ENCODE measurements around the gene PDE8A. TPM values are rescaled to one million over a fixed set of nuclear protein-coding genes. Genes with fewer than 3 reads are reported as not detected.

The PDE8A gene
- total RNA-seq, 2 experiments from 2014 or later, result 12.6 to 12.8 TPM

GRCh38 chr15:84968301-84968700 lies 13.4 kb upstream of the PDE8A start:
- ATAC-seq (no peak), DNase-seq (no peak)
- Mint-ChIP-seq H3K9me3 (ENCODE audit: insufficient read depth) (peaks cover 13% of the 10 kb centered on the region), H3K27me3 (ENCODE audit: low read depth) (peaks cover 2% of the 10 kb centered on the region), H3K27ac (no peak overlapping the region), H3K4me3 (no peak overlapping the region), H3K36me3 (ENCODE audit: low read depth) (peaks cover 2% of the 10 kb centered on the region), H3K4me1 (ENCODE audit: low read depth) (peaks cover 5% of the 10 kb centered on the region)
- CTCF ChIA-PET, result no interaction called here
- POLR2A ChIA-PET, result no interaction called here

- peaks cover 5% of the 10 kb centered on the region for H3K4me1 Mint-ChIP-seq (ENCODE audit: low read depth)
- peaks cover 13% of the 10 kb centered on the region for H3K9me3 Mint-ChIP-seq (ENCODE audit: insufficient read depth)
- POLR2A ChIA-PET, result no interaction called here
- peaks cover 2% of the 10 kb centered on the region for H3K27me3 Mint-ChIP-seq (ENCODE audit: low read depth)
- CTCF ChIA-PET, result no interaction called here
- H3K4me3 Mint-ChIP-seq, result no peak overlapping the region
- DNase-seq, result no peak
- H3K36me3 Mint-ChIP-seq (ENCODE audit: low read depth), result peaks cover 2% of the 10 kb centered on the region
- H3K27ac Mint-ChIP-seq, result no peak overlapping the region
- no peak for ATAC-seq
Observed at GRCh38 chr15:84969257-84969656, 12.4 kb upstream of the PDE8A start.

- ATAC-seq (no peak), DNase-seq (no peak)
- peaks cover 2% of the 10 kb centered on the region for H3K36me3 Mint-ChIP-seq (ENCODE audit: low read depth)
- ChIA-PET CTCF (interaction anchor here (0.7 to 1.1 kb wide), 2 partner anchors 10 to 373 kb away, joined by 3 to 4 read pairs; no protein-coding TSS in a partner anchor), POLR2A (no interaction called here)
- peaks cover 13% of the 10 kb centered on the region for H3K9me3 Mint-ChIP-seq (ENCODE audit: insufficient read depth)
- H3K4me3 Mint-ChIP-seq, result no peak overlapping the region
- peaks cover 5% of the 10 kb centered on the region for H3K4me1 Mint-ChIP-seq (ENCODE audit: low read depth)
- H3K27me3 Mint-ChIP-seq (ENCODE audit: low read depth), result peaks cover 2% of the 10 kb centered on the region
- no peak overlapping the region for H3K27ac Mint-ChIP-seq
Observed at GRCh38 chr15:84970843-84971242, 10.8 kb upstream of the PDE8A start.

GRCh38 chr15:84973492-84974460 lies 7.9 kb upstream of the PDE8A start:
- DNase-seq (no peak), ATAC-seq (no peak)
- Mint-ChIP-seq H3K4me1 (ENCODE audit: low read depth) (no peaks in the 10 kb centered on the region), H3K4me3 (no peak overlapping the region), H3K27me3 (ENCODE audit: low read depth) (peaks cover 2% of the 10 kb centered on the region), H3K36me3 (ENCODE audit: low read depth) (no peaks in the 10 kb centered on the region), H3K9me3 (ENCODE audit: insufficient read depth) (no peaks in the 10 kb centered on the region), H3K27ac (no peak overlapping the region)
- ChIA-PET CTCF (interaction anchor here (1.3 kb wide), 1 partner anchor 18 kb away, joined by 3 read pairs; no protein-coding TSS in a partner anchor), POLR2A (no interaction called here)

- H3K4me3 Mint-ChIP-seq, result no peak overlapping the region
- CTCF ChIA-PET, result no interaction called here
Observed at GRCh38 chr15:84975871-84976351, 5.7 kb upstream of the PDE8A start.

GRCh38 chr15:84976746-84977345 lies 4.8 kb upstream of the PDE8A start:
- Mint-ChIP-seq H3K4me1 (ENCODE audit: low read depth) (peaks cover 12% of the 10 kb centered on the region), H3K27ac (no peak overlapping the region), H3K4me3 (no peak overlapping the region), H3K36me3 (ENCODE audit: low read depth) (no peaks in the 10 kb centered on the region), H3K27me3 (ENCODE audit: low read depth) (no peaks in the 10 kb centered on the region), H3K9me3 (ENCODE audit: insufficient read depth) (no peaks in the 10 kb centered on the region)
- CTCF ChIA-PET, result no interaction called here
- ATAC-seq, result no peak
- no peak for DNase-seq
- POLR2A ChIA-PET, result no interaction called here

More at GRCh38 chr15:84975871-84976351, 5.7 kb upstream of the PDE8A start:
- DNase-seq (no peak), ATAC-seq (no peak)
- Mint-ChIP-seq H3K27me3 (ENCODE audit: low read depth) (no peaks in the 10 kb centered on the region), H3K9me3 (ENCODE audit: insufficient read depth) (no peaks in the 10 kb centered on the region), H3K36me3 (ENCODE audit: low read depth) (no peaks in the 10 kb centered on the region), H3K4me1 (ENCODE audit: low read depth) (peaks cover 12% of the 10 kb centered on the region), H3K27ac (no peak overlapping the region)
- POLR2A ChIA-PET, result no interaction called here

- ChIA-PET CTCF (interaction anchor here (1.2 to 2.3 kb wide), 3 partner anchors 22 to 65 kb away, joined by 3 to 10 read pairs (median 3); no protein-coding TSS in a partner anchor), POLR2A (no interaction called here)
- H3K4me3 Mint-ChIP-seq, result peak overlapping the region; percentile 87
- H3K27ac Mint-ChIP-seq, result peak overlapping the region; percentile 90
- DNase-seq, result no peak
- H3K36me3 Mint-ChIP-seq (ENCODE audit: low read depth), result peaks cover 6% of the 10 kb centered on the region
- peaks cover 4% of the 10 kb centered on the region for H3K27me3 Mint-ChIP-seq (ENCODE audit: low read depth)
- H3K9me3 Mint-ChIP-seq (ENCODE audit: insufficient read depth), result no peaks in the 10 kb centered on the region
- ATAC-seq, result no peak
- peaks cover 33% of the 10 kb centered on the region for H3K4me1 Mint-ChIP-seq (ENCODE audit: low read depth)
Observed at GRCh38 chr15:84979651-84980050, 2.0 kb upstream of the PDE8A start.

- peak; percentile 89 for DNase-seq
- Mint-ChIP-seq H3K9me3 (ENCODE audit: insufficient read depth) (no peaks in the 10 kb centered on the region), H3K27ac (peak overlapping the region; percentile 95), H3K4me3 (peak overlapping the region; percentile 87), H3K4me1 (ENCODE audit: low read depth) (peaks cover 40% of the 10 kb centered on the region), H3K36me3 (ENCODE audit: low read depth) (peaks cover 6% of the 10 kb centered on the region), H3K27me3 (ENCODE audit: low read depth) (peaks cover 4% of the 10 kb centered on the region)
- ChIA-PET POLR2A (interaction anchor here (0.6 to 1.1 kb wide), 9 partner anchors 8 to 410 kb away, joined by 3 to 5 read pairs (median 3); no protein-coding TSS in a partner anchor), CTCF (interaction anchor here (0.7 to 2.3 kb wide), 4 partner anchors 9 to 188 kb away, joined by 3 to 10 read pairs (median 3); no protein-coding TSS in a partner anchor)
- ATAC-seq, result peak; percentile 74
Observed at GRCh38 chr15:84980196-84981053, 1.2 kb upstream of the PDE8A start.

GRCh38 chr15:84981054-84981710 lies 474 bp upstream of the PDE8A start:
- peak; percentile 83 for ATAC-seq
- H3K36me3 Mint-ChIP-seq (ENCODE audit: low read depth), result peaks cover 7% of the 10 kb centered on the region
- H3K4me3 Mint-ChIP-seq, result peak overlapping the region; percentile 87
- ChIA-PET POLR2A (interaction anchor here (0.6 to 1.1 kb wide), 9 partner anchors 8 to 410 kb away, joined by 3 to 5 read pairs (median 3); no protein-coding TSS in a partner anchor), CTCF (interaction anchor here (0.7 to 2.3 kb wide), 4 partner anchors 10 to 188 kb away, joined by 3 to 10 read pairs (median 3); no protein-coding TSS in a partner anchor)
- peaks cover 4% of the 10 kb centered on the region for H3K27me3 Mint-ChIP-seq (ENCODE audit: low read depth)
- peak overlapping the region; percentile 95 for H3K27ac Mint-ChIP-seq
- H3K4me1 Mint-ChIP-seq (ENCODE audit: low read depth), result peaks cover 44% of the 10 kb centered on the region
- DNase-seq, result peak; percentile 96
- H3K9me3 Mint-ChIP-seq (ENCODE audit: insufficient read depth), result no peaks in the 10 kb centered on the region

GRCh38 chr15:84982301-84982920 lies 755 bp downstream of the PDE8A start:
- ChIA-PET CTCF (interaction anchor here (1.8 kb wide), 1 partner anchor 62 kb away, joined by 6 read pairs; no protein-coding TSS in a partner anchor), POLR2A (interaction anchor here (1.3 kb wide), 1 partner anchor 10 kb away, joined by 4 read pairs; no protein-coding TSS in a partner anchor)
- H3K36me3 Mint-ChIP-seq (ENCODE audit: low read depth), result peaks cover 9% of the 10 kb centered on the region
- H3K9me3 Mint-ChIP-seq (ENCODE audit: insufficient read depth), result no peaks in the 10 kb centered on the region
- peak overlapping the region; percentile 88 for H3K27ac Mint-ChIP-seq
- H3K4me3 Mint-ChIP-seq, result peak overlapping the region; percentile 86
- H3K27me3 Mint-ChIP-seq (ENCODE audit: low read depth), result peaks cover 4% of the 10 kb centered on the region
- H3K4me1 Mint-ChIP-seq (ENCODE audit: low read depth), result peaks cover 54% of the 10 kb centered on the region
- DNase-seq, result peak; percentile 55
- ATAC-seq, result no peak

Data from activated CD8-positive, alpha-beta T cell treated with anti-CD3 and anti-CD28 coated beads, Interleukin-2, amount 10 ng/mL, durations not matched to agents 7 days and 5 days (primary cell).